ENCODE measurements around the gene PDE8A. TPM values are rescaled to one million over a fixed set of nuclear protein-coding genes. Genes with fewer than 3 reads are reported as not detected.

The PDE8A gene
- total RNA-seq, 1 donor from 2014 or later: 22.9 TPM

- no peaks in the 10 kb centered on the region for H3K9me3 ChIP-seq
- H3K36me3 ChIP-seq: peaks cover 10 to 37% of the 10 kb centered on the region in 2 donors
- intact Hi-C loops (cut with DNase I): no loop called here
- H3K27ac ChIP-seq: no peak overlapping the region
- H3K4me1 ChIP-seq: no peaks in the 10 kb centered on the region
- H3K27me3 ChIP-seq: no peaks in the 10 kb centered on the region
- H3K4me3 ChIP-seq: no peak overlapping the region
- DNase-seq (ENCODE audit: low spot score in 2 of 2): no peak
- TF ChIP-seq CTCF (IDR thresholded peaks at IDR 0.05): no peak
Measured at GRCh38 chr15:85099195-85099803, 117.6 kb downstream of the PDE8A start.

- Histone ChIP-seq H3K4me3 (no peak overlapping the region), H3K27me3 (no peaks in the 10 kb centered on the region), H3K36me3 (peaks cover 10 to 30% of the 10 kb centered on the region in 2 donors), H3K9me3 (no peaks in the 10 kb centered on the region), H3K4me1 (no peaks in the 10 kb centered on the region), H3K27ac (no peak overlapping the region)
- intact Hi-C loops (cut with DNase I): loop anchor here (10.0 kb wide), 1 partner anchor 64 kb away; no protein-coding TSS in a partner anchor
- no peak for TF ChIP-seq CTCF (IDR thresholded peaks at IDR 0.05)
- DNase-seq (ENCODE audit: low spot score in 2 of 2): no peak
Measured at GRCh38 chr15:85100186-85100937, 118.7 kb downstream of the PDE8A start.

- Histone ChIP-seq H3K9me3 (no peaks in the 10 kb centered on the region), H3K4me3 (no peak overlapping the region), H3K27ac (no peak overlapping the region), H3K4me1 (no peaks in the 10 kb centered on the region), H3K27me3 (no peaks in the 10 kb centered on the region), H3K36me3 (peaks cover 0 to 15% of the 10 kb centered on the region in 2 donors)
- intact Hi-C loops (cut with DNase I): loop anchor here (10.0 kb wide), 1 partner anchor 60 kb away; no protein-coding TSS in a partner anchor
- DNase-seq (ENCODE audit: low spot score in 2 of 2): no peak
- TF ChIP-seq CTCF (IDR thresholded peaks at IDR 0.05): no peak
Measured at GRCh38 chr15:85104584-85104983, 122.9 kb downstream of the PDE8A start.

- DNase-seq (ENCODE audit: low spot score in 2 of 2): no peak
- intact Hi-C loops (cut with DNase I): loop anchor here (10.0 kb wide), 1 partner anchor 57 kb away; no protein-coding TSS in a partner anchor
- H3K36me3 ChIP-seq: peaks cover 0 to 7% of the 10 kb centered on the region in 2 donors
Measured at GRCh38 chr15:85108136-85108535, 126.5 kb downstream of the PDE8A start.

GRCh38 chr15:85109333-85109732, 127.7 kb downstream of the PDE8A start:
- no peaks in the 10 kb centered on the region for H3K9me3 ChIP-seq
- no peak overlapping the region for H3K27ac ChIP-seq
- no peak for DNase-seq (ENCODE audit: low spot score in 2 of 2)
- H3K36me3 ChIP-seq: peaks cover 8 to 18% of the 10 kb centered on the region in 2 donors
- no peaks in the 10 kb centered on the region for H3K4me1 ChIP-seq
- H3K27me3 ChIP-seq: no peaks in the 10 kb centered on the region
- intact Hi-C loops (cut with DNase I): loop anchor here (10.0 kb wide), 1 partner anchor 55 kb away; no protein-coding TSS in a partner anchor
- TF ChIP-seq CTCF (IDR thresholded peaks at IDR 0.05): no peak
- H3K4me3 ChIP-seq: no peak overlapping the region

More at GRCh38 chr15:85108136-85108535, 126.5 kb downstream of the PDE8A start:
- Histone ChIP-seq H3K9me3 (no peaks in the 10 kb centered on the region), H3K27me3 (no peaks in the 10 kb centered on the region), H3K27ac (no peak overlapping the region), H3K4me1 (no peaks in the 10 kb centered on the region), H3K4me3 (no peak overlapping the region)
- no peak for TF ChIP-seq CTCF (IDR thresholded peaks at IDR 0.05)

Data from ascending aorta (tissue), 2 donors.